Activated T-cell treated with anti-CD3 and anti-CD28 coated beads, Interleukin-2, amount 50 U/mL, for 4 hours (primary cell): ENCODE data around the gene TTC24. TPM values are rescaled to one million over a fixed set of nuclear protein-coding genes. Genes with fewer than 3 reads are reported as not detected.
A peak's percentile ranks its signal among the peaks of the same experiment; 100 is the strongest.
"Not testable (repeated sequence)": the region's sequence is repeated elsewhere in the genome, so short reads cannot be mapped to it uniquely, and the experiment has no call there.

Experiments used
- ATAC-seq, 2 donors: fragments of 200-7000 bp; cut with Tn5 transposase; one replicate each; pipeline ENCODE4 v1.10.0; 2021
- DNase-seq: peaks from one replicate; pipeline ENCODE4 v3.0.0-alpha.2; 2020
- H3K27me3 Mint-ChIP-seq: one replicate; pipeline ENCODE4 v1.8.0; 2021; ENCODE audit warnings: low read depth, mixed read lengths
- H3K36me3 Mint-ChIP-seq: one replicate; pipeline ENCODE4 v1.8.0; 2022; ENCODE audit warnings: mixed read lengths; ENCODE audit not compliant: insufficient read depth
- H3K4me1 Mint-ChIP-seq: one replicate; pipeline ENCODE4 v1.8.0; 2021; ENCODE audit warnings: low read depth, mixed read lengths
- H3K4me3 Mint-ChIP-seq: one replicate; pipeline ENCODE4 v1.8.0; 2021; ENCODE audit warnings: mild to moderate bottlenecking, moderate library complexity, mixed read lengths
- H3K9me3 Mint-ChIP-seq: one replicate; pipeline ENCODE4 v1.8.0; 2021; ENCODE audit warnings: mixed read lengths
- total RNA-seq, 3 donors: library from RNA; stranded (reverse); gene quantifications; one replicate each; pipeline ENCODE4 v1.2.1, GENCODE V29; 2021

Gene TTC24
- total RNA-seq, 3 donors from 2014 or later = 2.9 to 10.9 (median 5.4) TPM

DNA sequence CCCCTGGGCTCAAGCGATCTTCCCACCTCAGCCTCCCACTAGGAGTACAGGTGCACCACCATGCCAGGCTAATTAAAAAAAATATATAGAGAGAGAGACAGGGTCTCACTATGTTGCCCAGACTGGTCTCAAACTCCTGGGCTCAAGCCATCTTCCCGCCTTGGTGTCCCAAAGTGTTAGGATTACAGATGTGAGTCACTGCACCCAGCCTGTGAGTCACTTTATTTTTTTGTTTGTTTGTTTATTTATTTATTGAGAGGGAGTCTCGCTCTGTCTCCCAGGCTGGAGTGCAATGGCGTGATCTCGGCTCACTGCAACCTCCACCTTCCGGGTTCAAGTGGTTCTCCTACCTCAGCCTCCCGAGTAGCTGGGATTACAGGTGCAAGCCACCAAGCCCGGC lies 8.4 kb downstream of the TTC24 start:
- not testable (repeated sequence) for H3K4me3 Mint-ChIP-seq, H3K36me3 Mint-ChIP-seq, DNase-seq

DNA sequence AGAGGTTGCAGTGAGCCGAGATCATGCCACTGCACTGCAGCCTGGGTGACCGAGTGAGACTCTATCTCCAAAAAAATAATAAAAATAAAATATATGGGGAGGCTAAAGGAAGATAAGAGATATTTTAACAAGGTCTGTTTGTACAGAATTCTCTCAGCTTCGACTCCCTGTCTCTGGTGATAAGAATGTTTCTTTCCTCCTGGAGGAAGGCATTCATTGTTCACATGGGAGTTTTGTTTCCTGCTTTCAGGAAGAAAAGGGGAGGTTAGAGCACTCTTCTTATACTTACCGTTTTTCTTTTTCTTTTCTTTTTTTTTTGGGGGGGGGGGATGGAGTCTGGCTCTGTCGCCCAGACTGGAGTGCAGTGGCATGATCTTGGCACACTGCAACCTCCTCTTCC lies 10.0 kb downstream of the TTC24 start:
- Mint-ChIP-seq H3K27me3 (no peaks in the 10 kb centered on the region), H3K4me3 (no peak overlapping the region), H3K36me3 (no peaks in the 10 kb centered on the region), H3K4me1 (peaks cover 10% of the 10 kb centered on the region), H3K9me3 (no peaks in the 10 kb centered on the region)
- no peak for DNase-seq
- ATAC-seq = no peak

More for the DNA sequence above, 8.4 kb downstream of the TTC24 start:
- H3K4me1 Mint-ChIP-seq = peaks cover 16% of the 10 kb centered on the region
- not testable (repeated sequence) for H3K27me3 Mint-ChIP-seq, H3K9me3 Mint-ChIP-seq, ATAC-seq

DNA sequence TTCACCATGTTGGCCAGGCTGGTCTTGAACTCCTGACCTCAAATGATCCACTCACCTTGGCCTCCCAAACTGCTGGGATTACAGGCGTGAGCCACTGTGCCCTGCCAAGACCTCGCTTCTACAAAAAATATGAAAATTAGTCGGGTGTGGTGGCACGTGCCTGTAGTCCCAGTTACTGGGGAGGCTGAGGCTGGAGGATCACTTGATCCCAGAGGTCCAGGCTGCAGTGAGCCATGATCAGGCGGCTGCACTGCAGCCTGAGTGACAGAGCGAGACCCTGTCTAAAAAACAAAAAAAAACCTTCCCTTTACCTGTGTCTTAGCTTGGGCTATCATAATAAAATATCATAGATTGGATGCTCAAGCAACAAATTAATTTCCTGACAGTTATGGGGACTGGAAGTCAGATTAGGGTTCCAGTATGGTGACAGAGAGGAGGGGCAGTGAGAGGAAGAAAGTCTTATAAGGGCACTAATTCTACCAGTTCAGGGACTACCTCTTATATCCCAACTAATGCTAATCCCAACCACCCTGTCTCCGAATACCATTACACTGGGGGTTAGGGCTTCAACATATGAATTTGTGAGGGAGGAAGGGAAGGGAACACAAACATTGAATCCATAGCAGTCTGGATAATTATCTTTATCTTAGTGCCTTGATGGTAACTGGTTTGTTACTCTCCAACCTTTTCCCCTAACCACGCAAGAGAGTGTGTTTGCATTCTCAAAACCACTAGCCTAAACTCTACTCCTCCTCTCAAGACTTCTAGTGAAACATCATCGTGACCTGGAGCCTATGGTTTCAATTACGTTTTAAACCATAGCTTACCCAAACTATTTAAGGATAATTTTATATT lies 11.0 kb downstream of the TTC24 start:
- Mint-ChIP-seq H3K36me3 (peaks cover 8% of the 10 kb centered on the region), H3K4me1 (peaks cover 10% of the 10 kb centered on the region), H3K4me3 (peak overlapping the region; percentile 84), H3K9me3 (no peaks in the 10 kb centered on the region), H3K27me3 (no peaks in the 10 kb centered on the region)
- ATAC-seq (no peak), DNase-seq (no peak)

DNA sequence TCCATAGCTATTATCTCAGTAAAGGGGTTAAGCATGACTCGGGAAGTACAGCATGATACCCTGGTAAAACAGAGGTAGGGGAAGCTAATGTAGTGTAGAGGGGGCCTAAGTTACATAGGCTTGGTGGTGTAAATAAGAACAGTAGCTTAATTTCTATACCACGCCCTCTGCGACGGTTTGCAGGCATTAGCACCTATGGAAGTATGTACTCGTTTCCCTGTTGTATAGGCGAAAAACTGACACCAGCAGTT lies 11.6 kb downstream of the TTC24 start:
- H3K36me3 Mint-ChIP-seq = peaks cover 12% of the 10 kb centered on the region
- ATAC-seq (peak in 1 of 2 donors; percentile 4), DNase-seq (no peak)
- H3K27me3 Mint-ChIP-seq = no peaks in the 10 kb centered on the region
- no peaks in the 10 kb centered on the region for H3K9me3 Mint-ChIP-seq
- peaks cover 10% of the 10 kb centered on the region for H3K4me1 Mint-ChIP-seq
- peak overlapping the region; percentile 84 for H3K4me3 Mint-ChIP-seq

DNA sequence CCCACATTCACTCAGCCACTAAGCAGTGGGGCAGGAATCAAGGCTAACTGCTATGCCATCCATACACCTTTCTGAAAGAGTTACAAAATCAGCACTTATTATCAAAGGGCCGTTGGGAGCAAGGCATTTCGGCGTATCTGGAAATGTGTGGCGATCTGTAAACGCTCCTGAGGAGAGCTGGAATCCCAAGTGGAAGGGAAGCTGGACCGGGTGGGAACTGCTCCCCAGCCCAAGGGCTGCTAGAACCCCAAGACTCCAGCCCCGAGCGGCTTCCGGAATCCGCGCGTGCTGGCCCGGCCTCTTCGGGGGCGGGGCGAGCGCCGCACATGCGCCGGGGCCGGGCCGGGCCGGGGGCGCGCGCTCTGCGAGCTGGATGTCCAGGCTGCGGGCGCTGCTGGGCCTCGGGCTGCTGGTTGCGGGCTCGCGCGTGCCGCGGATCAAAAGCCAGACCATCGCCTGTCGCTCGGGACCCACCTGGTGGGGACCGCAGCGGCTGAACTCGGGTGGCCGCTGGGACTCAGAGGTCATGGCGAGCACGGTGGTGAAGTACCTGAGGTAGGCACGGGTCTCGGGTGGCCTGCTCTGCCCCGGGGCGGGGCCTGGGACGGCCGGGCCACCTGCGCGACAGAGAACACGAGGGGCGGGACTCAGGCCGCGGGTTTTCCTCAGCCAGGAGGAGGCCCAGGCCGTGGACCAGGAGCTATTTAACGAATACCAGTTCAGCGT lies 12.1 kb downstream of the TTC24 start, which contains the start of gene NAXE:
TSS of gene NAXE (plus strand) at position 345 of the 726 bp plus-strand sequence. CDS start at position 374, 29 bp downstream.
- Mint-ChIP-seq H3K27me3 (no peaks in the 10 kb centered on the region), H3K9me3 (no peaks in the 10 kb centered on the region), H3K4me3 (peak within 1 kb of the TSS; percentile 84), H3K36me3 (peaks cover 15% of the 10 kb centered on the region), H3K4me1 (peaks cover 10% of the 10 kb centered on the region)
- peak; percentile 62 for DNase-seq
- peak; percentile 94 to 96 for ATAC-seq

DNA sequence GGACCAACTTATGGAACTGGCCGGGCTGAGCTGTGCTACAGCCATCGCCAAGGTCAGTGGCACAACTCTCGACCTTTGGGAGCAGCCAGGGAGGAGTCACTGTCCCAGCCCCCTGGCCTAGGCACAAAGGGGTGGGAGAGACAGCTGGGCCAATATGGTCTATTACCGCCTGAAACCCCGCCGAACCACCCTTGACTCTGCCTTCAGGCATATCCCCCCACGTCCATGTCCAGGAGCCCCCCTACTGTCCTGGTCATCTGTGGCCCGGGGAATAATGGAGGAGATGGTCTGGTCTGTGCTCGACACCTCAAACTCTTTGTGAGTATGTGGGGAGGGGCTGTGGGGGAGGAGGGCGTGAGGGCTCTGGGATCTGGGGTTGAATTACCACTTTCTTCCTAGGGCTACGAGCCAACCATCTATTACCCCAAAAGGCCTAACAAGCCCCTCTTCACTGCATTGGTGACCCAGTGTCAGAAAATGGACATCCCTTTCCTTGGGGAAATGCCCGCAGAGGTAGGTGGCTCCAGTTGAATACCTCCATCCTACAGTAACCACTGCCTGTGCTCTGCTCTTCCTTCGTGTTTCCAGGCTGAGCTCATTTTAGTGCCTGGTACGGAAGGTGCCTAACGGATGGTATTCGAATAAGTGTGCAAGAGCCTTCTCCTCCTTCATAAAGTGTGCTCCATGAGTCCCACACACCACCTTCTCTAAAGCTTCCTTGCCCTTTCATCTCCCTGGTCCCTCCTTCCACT lies 12.8 kb downstream of the TTC24 start:
- peaks cover 22% of the 10 kb centered on the region for H3K36me3 Mint-ChIP-seq
- H3K4me1 Mint-ChIP-seq = peaks cover 10% of the 10 kb centered on the region
- no peaks in the 10 kb centered on the region for H3K9me3 Mint-ChIP-seq
- H3K27me3 Mint-ChIP-seq = no peaks in the 10 kb centered on the region
- ATAC-seq = no peak
- no peak for DNase-seq
- H3K4me3 Mint-ChIP-seq = peak overlapping the region; percentile 84

DNA sequence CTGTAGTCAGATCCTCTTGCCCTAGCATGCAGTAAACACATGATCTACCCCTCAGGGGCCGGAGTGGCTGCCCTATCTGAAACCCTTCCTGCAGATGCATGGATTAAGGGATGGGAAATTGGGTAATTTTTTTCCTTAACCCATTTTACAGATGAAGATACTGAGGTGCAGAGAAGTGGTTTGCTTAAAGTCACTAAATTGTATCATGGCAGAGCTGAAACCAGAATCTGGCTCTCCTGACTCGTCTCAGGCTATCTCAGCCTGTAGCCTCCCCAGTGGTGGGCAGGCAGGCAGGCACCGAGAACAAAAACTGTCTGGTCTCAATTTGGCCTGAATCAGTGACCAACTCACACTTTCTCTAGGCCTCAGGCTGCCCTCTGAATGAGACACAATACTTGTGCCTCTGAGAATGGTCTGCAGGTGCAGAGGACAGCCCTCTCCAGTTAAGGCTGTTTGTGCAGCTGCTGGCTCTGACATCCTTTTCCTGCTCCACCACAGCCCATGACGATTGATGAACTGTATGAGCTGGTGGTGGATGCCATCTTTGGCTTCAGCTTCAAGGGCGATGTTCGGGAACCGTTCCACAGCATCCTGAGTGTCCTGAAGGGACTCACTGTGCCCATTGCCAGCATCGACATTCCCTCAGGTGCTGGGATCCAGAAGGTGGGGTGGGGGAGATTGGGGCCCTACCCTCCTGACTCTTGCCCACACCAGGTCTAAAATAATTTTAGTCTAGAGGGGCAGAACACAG lies 13.6 kb downstream of the TTC24 start:
- ATAC-seq = no peak
- peaks cover 12% of the 10 kb centered on the region for H3K4me1 Mint-ChIP-seq
- peak overlapping the region; percentile 84 for H3K4me3 Mint-ChIP-seq
- no peak for DNase-seq
- no peaks in the 10 kb centered on the region for H3K9me3 Mint-ChIP-seq
- H3K27me3 Mint-ChIP-seq = no peaks in the 10 kb centered on the region
- peaks cover 27% of the 10 kb centered on the region for H3K36me3 Mint-ChIP-seq

DNA sequence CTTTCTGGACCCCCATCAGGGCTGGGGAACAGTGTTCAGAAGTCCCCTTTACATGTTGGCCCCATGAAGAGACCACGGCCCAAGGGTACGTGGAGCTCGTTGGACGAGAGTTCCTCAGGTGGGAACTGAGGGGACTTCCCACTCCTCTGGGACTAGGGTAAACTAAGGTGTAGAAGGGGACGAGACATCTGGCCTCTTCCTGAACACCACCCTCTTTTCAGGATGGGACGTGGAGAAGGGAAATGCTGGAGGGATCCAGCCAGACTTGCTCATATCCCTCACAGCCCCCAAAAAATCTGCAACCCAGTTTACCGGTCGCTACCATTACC lies 14.1 kb downstream of the TTC24 start:
- Mint-ChIP-seq H3K9me3 (no peaks in the 10 kb centered on the region), H3K4me3 (no peak overlapping the region), H3K36me3 (peaks cover 32% of the 10 kb centered on the region), H3K4me1 (peaks cover 16% of the 10 kb centered on the region), H3K27me3 (no peaks in the 10 kb centered on the region)
- DNase-seq (no peak), ATAC-seq (no peak)

DNA sequence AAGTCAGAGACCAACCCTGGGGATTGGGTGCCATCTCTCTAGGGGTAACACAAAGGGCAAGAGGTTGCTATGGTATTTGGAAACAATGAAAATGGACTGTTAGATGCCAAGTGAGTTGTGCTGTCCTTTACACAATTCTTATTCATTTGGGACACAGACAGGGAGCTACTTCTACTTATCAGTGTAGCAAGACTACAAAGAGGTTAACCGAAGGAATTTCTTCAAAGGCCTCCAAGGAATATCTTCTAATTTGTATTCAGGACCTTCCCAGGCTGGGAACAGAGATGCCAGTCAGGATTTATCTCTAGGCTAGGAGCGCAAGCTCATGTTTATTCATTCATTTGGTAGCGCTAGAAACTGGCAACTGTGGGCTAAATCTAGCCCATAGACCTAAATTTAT lies 14.7 kb downstream of the TTC24 start:
- no peaks in the 10 kb centered on the region for H3K27me3 Mint-ChIP-seq

DNA sequence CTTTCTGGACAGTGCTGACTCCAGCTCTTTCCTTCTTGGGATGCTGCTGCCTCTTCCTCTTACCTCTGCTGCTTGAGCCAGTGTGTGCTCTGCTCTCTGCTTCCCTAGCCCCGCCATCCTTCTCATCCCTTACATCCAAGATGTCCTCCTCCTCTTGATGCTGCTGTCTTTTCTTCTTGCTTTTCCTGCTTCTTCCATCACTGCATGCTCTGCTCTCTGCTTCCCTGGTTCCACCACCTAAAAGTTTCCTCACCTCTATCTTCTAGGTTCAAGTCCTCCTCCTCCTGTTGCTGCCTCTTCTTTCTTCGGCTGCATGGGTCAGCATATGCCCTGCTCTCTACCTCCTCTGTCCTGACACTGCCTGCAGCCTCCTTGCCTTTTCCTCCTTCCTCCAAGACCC lies 15.5 kb downstream of the TTC24 start:
- peaks cover 23% of the 10 kb centered on the region for H3K4me1 Mint-ChIP-seq
- H3K4me3 Mint-ChIP-seq = no peak overlapping the region

More for the DNA sequence above, 14.7 kb downstream of the TTC24 start:
- Mint-ChIP-seq H3K4me1 (peaks cover 19% of the 10 kb centered on the region), H3K9me3 (no peaks in the 10 kb centered on the region), H3K36me3 (peaks cover 38% of the 10 kb centered on the region), H3K4me3 (no peak overlapping the region)
- DNase-seq (no peak), ATAC-seq (no peak)

DNA sequence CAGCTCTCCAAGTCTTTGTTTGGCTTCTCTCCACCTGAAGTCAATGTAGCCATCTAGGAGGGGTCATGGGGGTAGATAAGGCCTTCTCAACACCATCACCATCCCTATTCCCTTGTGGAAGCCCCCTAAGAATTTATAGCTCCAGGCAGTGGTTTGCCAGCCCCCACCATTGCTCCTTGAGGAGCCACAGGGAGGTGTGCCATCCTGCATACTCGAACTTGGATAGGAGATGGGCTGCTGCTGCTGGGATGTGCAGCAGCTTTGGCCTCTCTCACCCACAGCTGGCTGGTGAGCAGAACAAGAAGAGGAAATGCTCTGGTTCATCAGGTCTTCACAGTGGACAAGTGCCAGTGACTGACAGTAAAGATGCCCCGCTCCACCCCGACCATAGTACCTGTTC lies 16.9 kb downstream of the TTC24 start:
- no peak overlapping the region for H3K4me3 Mint-ChIP-seq
- H3K9me3 Mint-ChIP-seq = no peaks in the 10 kb centered on the region
- no peak for DNase-seq
- H3K36me3 Mint-ChIP-seq = peaks cover 39% of the 10 kb centered on the region
- no peak for ATAC-seq
- no peaks in the 10 kb centered on the region for H3K27me3 Mint-ChIP-seq
- H3K4me1 Mint-ChIP-seq = peaks cover 26% of the 10 kb centered on the region

More for the DNA sequence above, 15.5 kb downstream of the TTC24 start:
- Mint-ChIP-seq H3K36me3 (peaks cover 38% of the 10 kb centered on the region), H3K9me3 (no peaks in the 10 kb centered on the region), H3K27me3 (no peaks in the 10 kb centered on the region)
- ATAC-seq = no peak
- no peak for DNase-seq

DNA sequence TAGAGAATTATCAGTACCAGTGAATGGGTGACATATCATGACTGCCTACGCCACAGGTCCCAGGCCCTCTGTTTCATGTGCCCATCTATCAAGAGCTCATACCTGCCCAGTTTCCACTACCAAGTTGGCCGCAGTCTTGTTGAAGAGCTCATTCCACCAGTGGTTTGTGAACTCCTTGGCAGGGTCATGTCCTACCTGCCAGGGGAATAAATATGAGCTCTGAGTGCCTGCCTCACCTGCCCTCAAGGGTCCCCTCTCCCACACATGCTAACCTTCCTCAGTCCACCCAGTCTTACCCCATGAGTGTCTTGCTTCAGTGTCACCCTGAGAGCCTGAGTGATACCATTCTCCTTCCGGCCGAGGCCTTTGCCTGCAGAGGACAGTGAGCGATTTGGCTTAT lies 18.6 kb downstream of the TTC24 start:
- Mint-ChIP-seq H3K4me3 (no peak overlapping the region), H3K27me3 (no peaks in the 10 kb centered on the region), H3K4me1 (peaks cover 35% of the 10 kb centered on the region), H3K9me3 (no peaks in the 10 kb centered on the region), H3K36me3 (peaks cover 39% of the 10 kb centered on the region)
- no peak for ATAC-seq
- DNase-seq = no peak

DNA sequence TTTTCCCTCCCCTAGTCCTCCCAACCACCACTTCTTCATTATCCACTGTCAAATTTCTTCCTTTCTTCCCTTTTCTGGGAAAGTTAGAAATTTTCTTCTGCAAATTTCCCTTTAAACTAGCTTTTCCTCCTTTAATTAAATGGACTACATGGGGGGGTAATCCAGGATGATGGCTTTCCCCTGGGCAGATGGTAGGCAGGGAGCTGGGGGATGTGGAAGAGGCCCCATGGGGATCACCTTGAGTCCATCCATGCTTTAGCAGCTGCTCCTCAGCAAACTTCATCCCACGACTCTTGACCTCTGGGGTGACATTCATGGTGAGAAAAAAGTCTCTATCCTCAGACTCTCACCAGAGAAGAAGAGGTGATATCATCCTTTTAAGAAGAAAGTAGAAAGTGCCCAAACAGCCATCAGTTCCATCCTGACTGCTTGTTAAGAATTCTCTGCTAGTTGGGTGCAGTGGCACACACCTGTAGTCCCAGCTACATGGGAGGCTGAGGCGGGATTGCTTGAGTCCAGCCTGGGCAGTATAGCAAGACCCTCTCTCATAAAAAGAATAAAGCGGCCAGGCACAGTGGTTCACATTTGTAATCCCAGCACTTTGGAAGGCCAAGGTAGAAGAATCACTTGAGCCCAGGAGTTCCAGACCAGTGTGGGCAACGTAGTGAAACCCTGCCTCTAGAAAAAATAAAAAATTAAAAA lies 19.4 kb downstream of the TTC24 start:
- Mint-ChIP-seq H3K27me3 (no peaks in the 10 kb centered on the region), H3K9me3 (no peaks in the 10 kb centered on the region), H3K36me3 (peaks cover 39% of the 10 kb centered on the region), H3K4me1 (peaks cover 35% of the 10 kb centered on the region), H3K4me3 (no peak overlapping the region)
- ATAC-seq (no peak), DNase-seq (no peak)
